NCI-H526 (cell line): ENCODE measurements around the gene ZNF513.
"Not testable (repeated sequence)": the region's sequence is repeated elsewhere in the genome, so short reads cannot be mapped to it uniquely, and the experiment has no call there.

Source experiments
- DNase-seq, 2 experiments: peaks; one replicate each; lab custom pipeline; 2025; lab: John Stamatoyannopoulos, UW

Gene ZNF513

DNA sequence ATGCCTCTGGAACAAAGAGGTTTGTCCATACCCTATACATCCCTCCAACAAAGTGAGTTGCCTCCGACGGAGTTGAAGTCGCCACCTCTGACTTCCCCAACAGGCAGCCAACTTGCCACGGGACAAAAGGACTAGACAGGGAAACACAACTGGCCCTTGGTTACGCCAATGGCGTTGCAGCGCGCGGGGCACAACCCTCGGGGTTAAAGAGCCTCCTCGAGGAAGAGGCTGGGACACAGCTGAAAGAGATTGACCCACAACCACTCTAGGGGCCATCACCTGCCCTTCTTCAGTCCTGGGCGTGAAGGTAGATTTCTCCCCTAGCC, 24.5 kb downstream of the ZNF513 start:
- peak in 1 of 2 experiments; percentile 75 for DNase-seq

- no peak for DNase-seq
Measured at GRCh38 chr2:27354597-27354927, 26.0 kb downstream of the ZNF513 start.

GRCh38 chr2:27353762-27354596, 26.6 kb downstream of the ZNF513 start:
- no peak for DNase-seq

DNA sequence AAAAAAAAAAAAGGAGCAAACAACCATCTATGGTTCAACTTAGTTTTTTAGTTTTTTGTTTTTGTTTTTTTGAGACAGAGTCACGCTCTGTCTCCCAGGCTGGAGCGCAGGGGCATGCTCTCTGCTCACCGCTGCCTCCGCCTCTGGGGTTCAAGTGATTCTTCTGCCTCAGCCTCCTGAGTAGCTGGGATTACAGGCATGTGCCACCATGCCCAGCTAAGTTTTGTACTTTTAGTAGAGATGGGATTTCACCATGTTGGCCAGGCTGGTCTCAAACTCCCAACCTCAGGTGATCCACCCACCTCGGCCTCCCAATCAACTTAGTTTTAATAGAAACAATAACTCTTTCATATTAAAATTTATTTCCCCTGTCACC, 27.2 kb downstream of the ZNF513 start:
- DNase-seq = not testable (repeated sequence)

GRCh38 chr2:27351802-27352598, 28.5 kb downstream of the ZNF513 start:
- no peak for DNase-seq

DNA sequence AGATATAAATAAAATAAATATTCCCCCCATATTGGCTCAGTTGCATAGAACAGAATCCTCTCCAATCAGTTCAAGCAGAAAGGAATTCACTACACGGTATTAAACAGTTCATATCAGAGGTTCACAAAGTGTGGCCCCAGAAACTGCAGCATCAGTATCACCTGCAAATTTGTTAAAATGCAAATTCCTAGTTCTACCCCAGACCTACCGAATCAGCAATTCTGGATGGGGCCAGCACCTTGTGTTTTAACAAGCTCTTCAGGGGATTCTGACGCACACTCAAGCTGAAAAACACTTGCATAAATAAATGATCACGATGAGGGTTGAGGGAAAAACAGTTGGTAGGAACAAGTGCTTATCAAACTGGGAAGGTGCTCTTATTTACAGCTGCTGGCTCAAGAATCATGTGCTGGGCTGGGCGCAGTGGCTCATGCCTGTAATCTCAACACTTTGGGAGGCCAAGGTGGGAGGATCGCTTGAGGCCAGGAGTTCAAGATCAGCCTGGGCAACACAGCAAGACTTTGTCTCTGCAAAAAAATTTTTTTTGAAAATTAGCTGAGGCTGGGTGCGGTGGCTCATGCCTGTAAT, 30.3 kb downstream of the ZNF513 start:
- DNase-seq = peak; percentile 24 to 56

GRCh38 chr2:27347641-27348040, 32.9 kb downstream of the ZNF513 start:
- no peak for DNase-seq

DNA sequence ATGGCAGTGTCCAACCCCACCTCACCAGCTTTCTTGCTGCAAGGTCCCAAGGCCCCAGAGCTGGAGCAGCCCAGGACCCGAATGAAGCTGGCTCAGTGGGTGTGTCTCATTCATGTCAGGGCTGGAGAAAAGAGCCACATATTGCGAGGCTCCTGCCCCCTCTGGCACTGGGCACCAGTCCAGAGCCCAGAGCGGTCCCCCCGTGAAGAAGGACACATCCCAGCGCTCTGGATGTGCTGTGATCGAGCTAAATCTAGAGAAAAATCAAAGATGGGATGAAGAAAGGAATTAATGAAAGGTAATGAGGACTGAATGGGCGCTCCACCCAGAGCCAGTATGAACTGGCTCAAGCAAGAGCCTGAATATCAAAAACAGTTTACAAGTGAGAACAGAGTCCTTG, 44.4 kb downstream of the ZNF513 start:
- no peak for DNase-seq

DNA sequence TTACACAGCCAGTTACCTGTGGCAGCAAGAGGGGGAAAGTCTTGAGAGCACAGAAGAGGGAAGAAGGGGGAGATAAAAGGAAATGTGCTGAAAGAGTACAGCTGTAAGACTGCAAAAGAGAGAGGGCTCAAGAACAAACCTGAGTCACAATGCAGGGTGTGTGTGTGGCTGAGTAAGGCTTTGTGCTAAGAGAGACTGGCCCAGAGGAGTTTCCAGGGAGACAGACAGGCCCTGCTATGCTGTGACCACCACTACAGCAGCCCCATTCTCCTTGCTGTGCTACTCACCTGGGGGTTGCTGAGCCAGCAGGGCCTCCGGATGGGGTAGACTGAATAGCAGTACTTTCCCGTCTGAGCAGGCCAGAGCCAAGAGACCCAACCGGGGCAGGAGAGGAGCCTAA, 45.2 kb downstream of the ZNF513 start:
- DNase-seq = no peak
